Stimulated activated CD8-positive, alpha-beta memory T cell treated with anti-CD3 and anti-CD28 coated beads, Interleukin-12 subunit alpha, Interleukin-12 subunit beta, amount 100 ng/mL, for 24 hours (primary cell): Measurements from ENCODE around the gene DNAH10.
"Not testable (repeated sequence)": the region's sequence is repeated elsewhere in the genome, so short reads cannot be mapped to it uniquely, and the experiment has no call there.

Source experiments
- DNase-seq: peaks from one replicate; pipeline ENCODE4 v3.0.0-alpha.2; 2020; ENCODE audit errors: extremely low read depth

The DNAH10 gene

DNA sequence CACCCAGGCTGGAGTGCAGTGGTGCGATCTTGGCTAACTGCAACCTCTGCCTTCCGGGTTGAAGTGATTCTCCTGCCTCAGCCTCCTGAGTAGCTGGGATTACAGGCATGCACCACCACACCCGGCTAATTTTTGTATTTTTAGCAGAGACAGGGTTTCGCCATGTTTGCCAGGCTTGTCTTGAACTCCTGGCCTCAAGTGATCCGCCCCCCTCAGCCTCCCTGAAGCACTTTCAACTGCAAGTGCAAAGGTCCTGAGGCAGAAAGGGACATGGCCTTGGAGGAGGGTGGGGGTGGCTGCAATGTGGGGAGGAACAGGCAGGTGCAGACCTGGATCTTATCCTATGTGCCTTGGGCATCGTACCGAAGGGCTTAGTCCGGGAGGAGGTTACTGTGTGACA is 27.3 kb downstream of the DNAH10 start:
- not testable (repeated sequence) for DNase-seq

DNA sequence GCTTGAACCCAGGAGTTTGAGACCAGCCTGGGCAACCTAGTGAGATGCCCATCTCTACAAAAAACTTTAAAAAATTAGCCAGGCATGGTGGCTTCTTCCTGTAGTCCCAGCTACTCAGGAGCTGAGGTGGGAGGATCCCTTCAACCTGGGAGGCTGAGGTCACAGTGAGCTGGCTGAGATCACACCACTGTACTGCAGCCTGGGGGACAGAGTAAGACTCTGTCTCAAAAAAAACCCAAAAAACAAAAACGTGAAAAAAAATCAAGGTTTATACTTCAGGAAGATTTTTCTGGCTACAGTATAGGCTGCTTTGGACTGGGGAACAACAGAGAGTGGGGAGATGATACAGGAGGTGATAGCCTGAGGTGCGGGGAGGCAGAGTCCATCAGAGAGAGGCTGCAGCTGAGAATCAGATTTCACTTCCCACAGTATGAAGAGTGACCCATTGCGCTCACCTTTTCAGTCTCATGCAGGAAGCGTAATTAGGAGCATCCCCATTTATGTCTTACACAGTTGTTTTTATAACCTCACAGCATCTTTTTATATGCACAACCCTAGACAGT is 28.9 kb downstream of the DNAH10 start:
- DNase-seq, result no peak

DNA sequence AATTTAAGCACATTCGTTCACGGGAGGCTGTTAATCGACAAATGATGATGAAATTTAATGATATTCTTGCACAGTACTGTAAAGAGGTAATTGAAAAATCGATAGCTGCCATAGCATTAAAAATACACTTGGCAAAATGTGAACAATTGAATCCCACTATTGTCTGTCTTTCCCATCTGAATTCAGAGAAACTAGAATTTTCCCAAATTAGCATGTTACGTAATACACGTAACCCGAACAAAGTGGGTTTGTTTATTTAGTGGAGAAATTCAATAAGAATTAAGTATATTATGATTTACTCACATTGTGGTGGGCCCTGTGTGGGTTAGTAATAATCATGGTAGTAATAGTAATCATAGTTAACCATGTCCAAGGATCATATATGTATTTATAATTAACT is 31.9 kb downstream of the DNAH10 start:
- DNase-seq, result no peak

DNA sequence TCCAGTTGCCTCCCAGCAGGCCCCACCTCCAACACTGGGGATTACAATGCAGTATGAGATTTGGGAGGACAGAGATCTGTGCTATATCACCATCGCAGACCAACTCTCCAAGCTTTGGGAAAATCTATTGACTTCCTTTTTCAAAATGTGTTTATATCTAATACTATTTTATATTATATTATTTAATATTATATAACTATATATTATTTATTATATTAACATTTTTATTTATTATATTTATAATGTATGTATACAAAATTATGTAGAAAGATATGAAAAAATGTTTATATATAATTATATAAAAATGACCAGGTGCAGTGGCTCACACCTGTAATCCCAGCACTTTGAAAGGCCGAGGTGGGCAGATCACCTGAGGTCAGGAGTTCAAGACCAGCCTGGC is 36.4 kb downstream of the DNAH10 start:
- no peak for DNase-seq

DNA sequence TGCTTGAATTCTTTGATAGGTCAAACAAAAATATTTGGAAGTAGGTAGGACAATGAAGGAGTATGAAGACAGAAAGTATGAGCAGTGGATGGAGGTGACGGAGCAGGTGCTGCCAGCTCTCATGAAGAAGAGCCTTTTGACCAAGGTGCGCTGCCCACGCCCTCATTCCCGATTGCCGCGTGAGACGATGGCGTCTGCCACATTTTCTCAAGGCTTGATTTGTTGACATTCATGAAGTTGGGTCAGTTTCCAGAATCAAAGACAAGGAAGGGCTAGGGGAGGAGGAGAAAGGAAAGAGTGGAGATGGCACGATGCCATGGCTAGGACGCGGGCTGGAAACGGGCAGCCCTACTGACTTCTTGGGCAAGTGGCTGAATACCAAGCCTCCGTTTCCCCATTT is 37.1 kb downstream of the DNAH10 start:
- DNase-seq, result no peak

DNA sequence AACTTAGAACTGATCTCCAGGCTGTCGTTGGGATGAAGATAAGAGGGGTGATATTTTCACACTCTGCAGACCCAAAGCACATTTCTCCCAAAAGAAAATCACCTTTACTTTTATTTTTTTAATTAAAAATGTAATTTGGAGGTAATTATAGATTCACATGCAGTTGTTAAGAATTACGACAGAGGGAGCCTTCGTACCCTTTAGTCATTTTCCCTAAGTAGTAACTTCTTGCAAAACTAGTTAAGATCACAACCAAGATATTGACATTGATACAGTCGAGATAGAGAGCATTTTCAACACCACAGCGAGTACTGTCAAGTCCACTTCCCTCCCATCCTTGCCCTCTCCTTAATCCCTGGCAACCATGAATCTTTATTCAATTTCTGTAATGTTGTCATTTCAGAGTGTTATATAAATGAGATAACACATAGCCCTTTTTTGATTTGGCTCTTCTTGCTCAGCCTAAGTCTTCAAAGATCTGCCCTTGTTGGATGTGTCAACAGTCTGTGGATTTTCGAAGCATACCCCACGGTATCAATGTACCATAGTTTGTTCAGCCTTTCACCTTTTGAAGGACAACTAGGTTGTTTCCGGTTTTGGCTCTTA is 39.6 kb downstream of the DNAH10 start:
- no peak for DNase-seq

DNA sequence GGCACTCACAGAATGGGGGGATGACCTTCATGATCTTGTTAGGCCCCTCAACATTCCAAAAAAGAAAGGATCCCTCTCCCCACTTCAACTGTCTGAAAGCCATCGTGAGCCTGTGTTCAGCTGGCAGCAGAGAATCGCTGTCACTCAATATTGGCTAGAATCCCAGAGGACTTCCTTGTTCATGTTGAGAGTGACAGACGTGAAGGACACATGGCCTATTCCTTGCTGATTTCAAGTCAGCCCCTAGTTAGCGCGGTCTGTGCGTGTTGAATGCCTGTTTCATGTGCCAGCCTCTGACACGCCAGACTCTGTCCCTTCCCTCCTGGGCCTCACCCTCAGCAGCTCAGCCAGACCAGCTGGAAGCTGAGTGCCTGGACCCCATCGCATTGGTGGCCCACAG is 43.1 kb downstream of the DNAH10 start:
- DNase-seq, result no peak

DNA sequence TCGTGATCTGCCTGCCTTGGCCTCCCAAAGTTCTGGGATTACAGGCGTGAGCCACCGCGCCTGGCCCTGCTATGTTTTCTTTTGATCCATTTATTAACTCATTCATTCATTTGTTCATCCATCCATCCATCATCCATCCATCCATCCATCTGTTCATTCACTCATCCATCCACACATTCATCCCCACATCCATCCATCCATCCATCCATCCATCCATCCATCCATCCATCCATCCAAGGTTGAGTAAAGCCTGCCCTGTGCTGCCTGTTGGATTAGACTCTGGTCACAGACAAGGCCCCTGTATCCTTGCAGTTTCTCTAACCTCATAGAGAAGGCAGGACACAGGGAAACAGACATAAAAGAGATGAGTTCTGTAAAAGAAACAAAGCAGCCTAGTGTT is 44.9 kb downstream of the DNAH10 start:
- DNase-seq, result no peak

DNA sequence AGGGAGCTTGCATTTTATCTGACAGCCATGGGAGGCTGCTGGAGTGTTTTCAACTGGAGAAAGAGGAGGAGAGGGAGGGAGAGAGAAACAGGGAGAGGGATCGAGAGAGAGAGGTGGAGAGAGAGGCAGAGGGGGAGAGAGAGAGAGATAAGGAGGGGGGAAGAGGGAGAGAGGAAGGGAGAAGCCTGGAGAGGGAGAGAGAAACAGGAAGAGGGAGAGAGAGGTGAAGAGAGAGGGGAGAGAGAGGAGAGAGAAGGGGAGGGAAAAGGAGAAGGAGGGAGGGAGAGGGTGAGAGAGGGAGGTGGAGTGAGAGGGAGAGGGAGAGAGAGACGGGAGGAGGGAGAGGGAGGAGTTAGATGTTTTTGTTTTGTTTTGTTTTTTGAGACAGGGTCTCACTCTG is 45.6 kb downstream of the DNAH10 start:
- no peak for DNase-seq

DNA sequence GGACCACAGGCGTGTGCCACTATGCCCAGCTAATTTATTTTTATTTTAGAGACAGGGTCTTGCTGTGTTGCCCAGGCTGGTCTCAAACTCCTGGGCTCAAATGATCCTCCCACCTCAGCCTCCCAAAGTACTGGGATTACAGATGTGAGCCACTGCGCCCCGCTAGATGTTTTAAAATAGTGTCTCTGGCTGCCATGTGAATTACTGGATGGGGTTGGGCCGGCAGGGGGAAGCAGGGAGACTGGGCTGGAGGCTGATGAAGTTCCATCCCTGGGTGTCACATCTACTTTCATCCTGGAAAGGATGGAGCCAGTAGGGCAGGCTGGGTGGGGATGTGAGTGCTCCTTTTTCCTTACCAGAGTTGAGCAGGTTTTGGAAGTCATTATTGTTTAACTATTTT is 46.1 kb downstream of the DNAH10 start:
- no peak for DNase-seq

DNA sequence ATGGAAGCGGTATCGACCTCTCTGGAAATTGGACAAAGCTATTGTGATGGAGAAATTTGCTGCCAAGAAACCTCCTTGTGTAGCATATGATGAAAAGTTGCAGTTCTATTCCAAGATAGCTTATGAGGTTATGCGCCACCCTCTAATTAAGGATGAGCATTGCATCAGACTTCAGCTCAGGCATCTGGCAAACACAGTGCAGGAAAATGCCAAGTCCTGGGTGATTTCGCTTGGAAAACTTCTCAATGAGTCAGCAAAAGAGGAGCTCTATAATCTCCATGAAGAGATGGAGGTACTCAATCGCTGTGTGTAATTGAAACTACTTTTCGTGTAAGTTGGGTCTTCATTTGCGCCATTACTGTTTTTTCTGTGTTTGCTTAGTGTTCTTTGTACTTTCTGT is 51.2 kb downstream of the DNAH10 start:
- DNase-seq, result no peak

DNA sequence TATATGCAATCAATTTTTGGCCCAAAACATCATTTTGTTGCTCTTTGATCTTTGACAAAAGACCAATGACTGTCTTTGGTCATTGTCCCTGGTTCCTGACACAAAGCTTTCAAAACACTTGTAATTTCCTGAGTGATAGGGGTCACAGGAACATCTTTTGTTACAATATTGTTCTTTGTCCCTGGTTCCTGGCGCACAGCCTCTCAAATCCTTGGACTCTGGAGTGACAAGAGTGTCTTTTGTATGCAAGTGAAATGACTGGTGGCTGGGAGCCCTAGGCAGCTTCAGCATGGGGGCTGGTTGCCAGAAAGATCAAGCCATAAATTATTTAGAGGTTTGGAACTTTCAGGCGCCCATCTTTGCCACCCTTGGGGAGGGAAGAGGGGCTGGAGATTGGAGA is 53.9 kb downstream of the DNAH10 start:
- no peak for DNase-seq

DNA sequence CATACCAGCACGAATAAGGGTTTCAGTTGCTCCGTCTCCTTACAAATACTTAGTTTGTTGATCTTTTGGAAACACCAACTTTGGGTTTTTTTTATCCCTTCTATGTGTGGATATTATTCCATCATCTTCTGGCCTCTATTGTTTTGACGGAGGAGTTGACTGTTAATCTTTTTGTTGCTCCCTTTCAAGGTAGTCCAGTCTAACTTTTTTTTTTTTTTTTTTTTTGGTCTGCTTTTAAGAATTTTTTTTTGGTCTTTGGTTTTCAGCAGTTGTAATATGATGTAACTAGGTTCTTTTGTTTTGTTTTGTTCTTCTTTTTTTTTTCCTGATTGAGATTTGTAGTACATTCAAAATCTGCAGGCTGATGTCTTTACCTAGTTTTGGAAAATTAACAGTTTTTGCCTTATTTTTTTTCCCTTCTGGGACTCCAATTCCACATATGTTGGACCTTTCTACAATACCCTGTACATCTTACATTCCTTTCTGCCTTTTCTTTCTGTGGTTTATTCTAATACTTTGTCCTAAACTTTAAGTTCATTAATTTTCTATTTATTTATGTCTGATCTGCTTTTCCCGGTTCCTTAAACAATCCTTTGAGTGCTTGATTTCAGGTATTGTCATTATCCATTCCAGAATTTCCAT is 54.9 kb downstream of the DNAH10 start:
- DNase-seq, result no peak

DNA sequence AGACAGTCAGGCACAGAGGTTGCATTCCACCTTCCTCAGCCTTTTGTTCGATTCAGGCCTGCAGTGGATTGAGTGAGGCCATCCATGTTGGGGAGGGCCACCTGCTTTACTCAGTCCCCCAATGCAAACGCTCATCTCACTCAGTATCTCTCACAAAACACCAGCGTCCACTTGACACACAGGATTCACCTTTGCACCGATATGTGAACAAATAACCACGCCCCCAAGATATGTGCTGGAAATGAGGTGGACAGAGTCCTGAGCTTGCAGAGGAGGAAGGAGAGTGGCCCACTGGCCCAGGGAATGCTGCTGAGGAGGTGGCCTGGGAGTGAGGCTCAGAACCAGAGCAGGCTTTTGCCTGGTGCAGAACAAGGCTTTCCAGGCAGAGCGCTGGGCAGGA is 60.7 kb downstream of the DNAH10 start:
- DNase-seq, result no peak

DNA sequence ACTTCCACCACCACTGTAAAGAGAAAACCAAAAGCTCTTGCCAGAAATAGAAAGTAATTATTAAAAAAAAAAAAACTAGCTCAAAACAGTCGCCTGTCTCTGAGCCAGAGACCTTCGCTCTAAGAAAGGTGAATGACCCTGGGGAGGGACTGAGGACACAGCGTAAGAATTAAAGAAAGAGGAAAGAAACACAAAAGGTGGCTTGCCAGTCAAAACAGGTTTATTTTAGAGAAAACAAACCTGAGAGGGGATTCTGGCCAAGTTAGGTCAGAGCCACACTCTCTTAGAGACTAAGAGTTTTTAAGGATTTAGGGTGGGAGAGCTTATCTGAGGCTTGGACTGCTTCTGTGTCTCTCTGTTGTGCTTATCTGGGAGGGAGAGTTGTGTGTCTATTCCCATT is 66.0 kb downstream of the DNAH10 start:
- DNase-seq, result no peak

DNA sequence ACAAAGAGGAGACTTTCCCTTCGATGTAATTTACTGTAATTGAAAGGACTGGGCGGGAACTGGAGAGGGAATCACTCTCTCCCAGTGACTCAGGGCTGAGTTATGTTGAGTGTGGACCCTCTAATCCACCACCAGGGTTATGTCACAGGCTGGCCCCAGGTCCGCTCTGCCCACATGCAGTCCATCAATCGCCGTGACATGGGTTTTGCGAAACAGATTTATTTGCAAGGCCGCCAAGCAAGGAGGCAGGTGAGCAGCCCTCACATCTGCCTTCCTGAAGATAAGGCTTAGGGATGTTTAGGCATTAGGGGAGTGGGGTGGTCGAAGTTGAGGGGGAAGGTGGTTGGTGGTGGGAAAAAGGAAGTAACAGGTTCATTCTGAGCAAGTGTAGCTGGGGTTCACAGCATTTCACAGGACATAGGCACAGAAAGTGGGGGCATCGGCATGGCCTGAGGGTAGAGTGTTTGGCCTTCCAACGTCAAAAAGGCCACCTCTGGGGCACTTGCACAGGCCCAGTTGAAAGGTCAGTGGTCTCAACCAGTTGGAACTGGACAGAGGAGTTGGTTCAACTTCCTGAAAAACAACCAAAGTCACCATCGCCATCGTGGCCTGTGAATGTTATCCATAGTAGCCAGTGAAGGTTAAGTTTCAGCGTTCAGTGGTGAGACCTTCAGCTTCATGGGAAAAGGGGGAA is 66.9 kb downstream of the DNAH10 start:
- no peak for DNase-seq

DNA sequence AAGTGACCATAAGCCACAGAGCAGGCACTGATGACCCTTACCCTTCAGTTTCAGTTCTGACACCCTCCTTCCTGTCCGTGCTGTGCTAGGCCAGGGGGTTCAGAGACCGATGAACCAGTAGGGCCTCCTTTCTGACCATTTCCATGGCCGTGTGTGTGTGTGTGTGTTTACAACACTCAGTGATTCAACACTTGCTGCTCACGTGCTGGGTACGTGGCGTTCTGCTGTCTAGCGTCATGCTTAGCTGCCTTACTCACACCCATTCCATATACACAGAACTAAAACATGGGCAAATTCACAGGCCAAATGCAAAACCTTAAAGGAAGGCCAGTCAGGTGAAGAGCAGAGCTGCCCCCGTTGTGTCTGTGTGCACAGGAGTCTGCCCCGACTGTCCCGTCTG is 67.5 kb downstream of the DNAH10 start:
- DNase-seq, result no peak

DNA sequence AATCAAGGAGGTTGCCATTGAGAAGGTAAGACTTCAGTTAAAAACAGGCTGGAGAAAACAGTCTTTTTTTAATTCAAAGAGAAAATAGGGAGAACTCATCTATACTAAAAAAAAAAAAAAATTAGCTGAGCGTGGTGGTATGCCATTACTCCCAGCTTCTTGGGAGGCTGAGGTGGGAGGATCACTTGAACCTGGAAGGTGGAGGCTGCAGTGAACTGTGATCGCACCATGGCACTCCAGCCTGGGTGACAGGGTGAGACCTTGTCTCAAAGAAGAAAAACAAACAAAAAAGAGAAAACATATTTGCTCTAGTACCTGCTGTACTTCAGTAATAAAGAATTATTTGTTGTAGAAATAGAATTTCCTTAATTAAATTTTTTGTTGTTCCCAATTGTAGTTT is 68.6 kb downstream of the DNAH10 start:
- DNase-seq, result no peak

DNA sequence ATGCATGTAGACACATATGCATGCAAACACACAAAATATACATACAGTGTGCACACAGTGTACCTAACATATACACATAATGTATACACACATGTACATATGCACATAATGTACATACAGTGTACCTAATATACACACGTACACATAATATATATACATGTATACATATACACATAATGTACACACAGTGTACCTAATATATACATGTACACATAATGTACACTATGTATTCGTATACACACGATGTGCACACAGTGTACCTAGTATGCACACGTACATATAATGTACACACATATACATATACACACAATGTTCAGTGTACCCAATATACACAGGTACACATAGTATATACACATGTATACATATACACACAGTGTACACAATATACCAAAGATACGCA is 70.0 kb downstream of the DNAH10 start:
- no peak for DNase-seq

DNA sequence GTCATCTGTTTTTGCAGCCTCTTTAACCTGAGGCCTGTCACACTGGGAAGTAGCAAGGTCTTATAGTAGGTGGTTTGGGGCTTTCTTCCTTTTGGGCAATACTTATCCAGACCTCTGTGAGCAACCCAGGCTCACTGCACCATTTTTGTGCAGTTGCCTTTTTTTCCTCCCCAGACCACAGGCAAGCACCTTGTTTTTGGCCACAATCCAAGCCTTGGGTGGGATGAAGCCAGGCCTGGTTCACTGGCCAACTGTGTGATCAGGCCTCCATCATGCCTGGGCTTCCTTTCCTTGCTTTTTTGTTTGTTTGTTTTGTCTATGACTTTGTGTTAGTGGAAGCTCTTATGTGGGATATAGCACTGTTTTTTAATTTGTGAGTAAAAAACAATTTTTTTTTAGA is 71.7 kb downstream of the DNAH10 start:
- DNase-seq, result no peak

DNA sequence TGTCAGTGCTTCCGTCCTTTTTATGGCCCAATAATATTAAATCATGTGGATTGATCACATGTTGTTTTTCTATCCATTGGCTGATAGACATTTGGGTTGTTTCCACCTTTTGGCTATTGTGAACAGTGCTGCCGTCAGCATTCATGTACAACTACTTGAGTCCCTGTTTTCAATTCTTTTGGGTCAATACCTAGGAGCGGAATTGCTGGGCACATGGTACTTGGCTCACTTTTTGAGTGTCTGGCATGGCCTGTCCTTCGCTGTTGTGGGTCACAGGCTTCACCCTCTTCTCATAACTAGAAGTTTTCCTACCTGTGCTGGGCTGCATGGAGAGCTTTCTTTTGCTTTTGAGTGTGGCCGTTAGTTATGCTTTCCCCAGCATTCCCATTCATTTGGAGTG is 72.7 kb downstream of the DNAH10 start:
- DNase-seq, result no peak

DNA sequence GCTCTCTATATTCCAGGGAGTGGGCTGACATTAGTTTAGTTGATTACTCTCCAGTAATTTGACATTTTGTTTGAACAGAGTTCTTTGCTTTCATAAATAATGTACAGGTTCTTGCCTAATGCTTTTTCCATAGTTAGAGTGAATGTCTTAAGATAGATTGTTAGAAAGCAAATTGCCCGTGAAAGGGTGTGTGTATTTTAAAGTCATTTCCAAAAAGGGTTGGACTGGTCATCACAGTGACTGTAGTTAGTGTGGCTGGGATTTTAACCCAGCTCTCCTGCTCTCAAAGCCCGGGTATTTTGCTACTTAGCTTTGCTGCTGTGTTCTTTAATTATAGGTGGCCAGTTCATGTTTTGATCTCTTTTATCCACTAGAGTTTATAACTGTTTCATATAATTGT is 74.2 kb downstream of the DNAH10 start:
- DNase-seq, result no peak

DNA sequence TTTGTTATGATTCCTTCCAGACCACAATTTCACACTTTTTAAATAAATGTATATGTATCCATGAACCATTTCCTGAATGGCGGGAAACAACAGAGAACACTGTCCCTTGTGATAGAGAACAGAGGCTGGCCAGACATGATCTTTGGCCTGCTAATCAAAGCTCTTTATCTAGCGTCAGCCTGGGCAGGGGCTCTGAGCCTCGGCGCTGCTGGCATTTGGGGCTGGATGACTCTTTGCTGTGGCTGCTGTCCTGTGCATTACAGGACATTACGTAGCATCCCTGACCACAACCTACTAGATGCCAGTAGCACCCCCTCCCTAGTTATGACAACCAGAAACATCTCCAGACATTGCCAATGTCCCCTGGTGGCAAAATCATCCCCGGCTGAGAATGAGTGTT is 77.7 kb downstream of the DNAH10 start:
- DNase-seq, result no peak
